ENCODE data around the gene KCNT2. TPM values are rescaled to one million over a fixed set of nuclear protein-coding genes. Genes with fewer than 3 reads are reported as not detected.
A peak's percentile ranks its signal among the peaks of the same experiment; 100 is the strongest.

The KCNT2 gene
- total and polyA plus RNA-seq, 2 of the 8 experiments (the other 6 are each of a cell fraction or from before 2014, with no cell fraction given) = 2.3 to 10.2 TPM

DNA sequence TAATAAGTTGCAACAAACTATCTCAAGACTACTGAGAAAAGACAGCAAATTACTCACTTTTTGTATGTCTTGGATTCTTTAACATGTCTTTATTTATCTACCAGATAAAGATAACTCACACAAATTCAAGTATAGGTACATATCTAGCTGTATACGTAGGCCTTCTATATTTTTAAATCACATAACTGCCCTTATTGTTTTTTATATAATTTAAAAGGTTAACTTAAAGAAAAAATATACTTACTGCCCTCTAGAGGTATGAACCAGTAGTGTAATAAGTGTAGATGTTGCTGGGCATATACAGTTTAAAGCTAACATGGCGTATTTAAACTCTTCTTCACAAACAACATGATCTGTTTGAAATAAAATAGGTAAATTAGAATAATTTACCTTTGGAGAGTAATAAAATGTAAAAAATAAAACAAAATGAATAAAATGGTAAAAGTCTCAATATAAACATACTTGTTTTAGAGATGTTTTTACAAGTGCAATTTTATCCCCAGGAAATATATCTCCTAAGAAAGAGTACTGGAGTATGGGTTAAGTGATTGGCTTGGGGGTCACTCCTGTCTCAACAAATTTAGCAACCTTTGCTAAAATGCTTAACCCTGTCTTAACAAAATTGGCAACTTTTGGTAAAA is 235.2 kb downstream of the KCNT2 start:
- no peak overlapping the region for H4K8ac ChIP-seq (ENCODE audit: extremely low read depth, insufficient read depth, low read length)
- no peak overlapping the region for H4K5ac ChIP-seq (ENCODE audit: insufficient read length, low read depth, low read length)
- no peak for FAIRE-seq
- no peaks in the 10 kb centered on the region for H3K79me1 ChIP-seq (ENCODE audit: low read depth, low read length)
- H3K23ac ChIP-seq (ENCODE audit: insufficient read length) = no peak overlapping the region
- no peaks in the 10 kb centered on the region; a peak in 1 of 8 replicates for H3K36me3 ChIP-seq (ENCODE audit: control insufficient read depth in 2 of 4, insufficient read depth in 4 of 4, low read length in 3 of 4)
- no peak overlapping the region for H2AK5ac ChIP-seq (ENCODE audit: low read depth, low read length)
- H2BK20ac ChIP-seq (ENCODE audit: low read length) = no peak overlapping the region
- no peaks in the 10 kb centered on the region for H3K79me2 ChIP-seq (ENCODE audit: control insufficient read depth in 1 of 2, insufficient read depth in 2 of 2, low read length in 2 of 2)
- ChIA-PET POLR2A (ENCODE audit: partially characterized antibody) (interaction anchor here (2.4 kb wide), 1 partner anchor 235 kb away, joined by 6 read pairs; the partner anchor contains the start of gene KCNT2), CTCF (ENCODE audit: partially characterized antibody) (interaction anchor here (0.9 to 1.6 kb wide), 4 partner anchors 17 to 59 kb away, joined by 3 to 4 read pairs (median 4); no protein-coding TSS in a partner anchor)
- H3K4me3 ChIP-seq (ENCODE audit: extremely low read depth in 1 of 4, insufficient read depth in 2 of 4, low read depth in 3 of 4, low read length in 4 of 4) = no peak overlapping the region
- H3K4ac ChIP-seq (replicated peaks; ENCODE audit: insufficient read length, low read depth, low read length) = no peak overlapping the region
- no peak overlapping the region for H2AFZ ChIP-seq (ENCODE audit: low read length)
- H3K4me1 ChIP-seq (replicated peaks in 1 of 4; ENCODE audit: control insufficient read depth in 3 of 4, insufficient read depth in 4 of 4, low read length in 3 of 4) = peaks cover 0 to 3% (median 1%) of the 10 kb centered on the region in 4 experiments; a peak in 3 of 7 replicates
- no peak overlapping the region for H3K18ac ChIP-seq (ENCODE audit: extremely low read depth, low read length)
- no peaks in the 10 kb centered on the region for H3K27me3 ChIP-seq (replicated peaks in 1 of 4; ENCODE audit: control insufficient read depth in 3 of 4, extremely low read depth in 1 of 4, insufficient read depth in 3 of 4, low read length in 3 of 4)
- H3K56ac ChIP-seq (replicated peaks; ENCODE audit: insufficient read length, low read depth, low read length) = no peak overlapping the region
- no peak overlapping the region for H3K9ac ChIP-seq (replicated peaks in 1 of 4; ENCODE audit: extremely low read depth in 1 of 4, low read depth in 3 of 4, low read length in 3 of 4)
- H3K9me3 ChIP-seq (ENCODE audit: insufficient read depth in 2 of 2, low read depth in 1 of 2, low read length in 1 of 2) = no peaks in the 10 kb centered on the region
- H3K27ac ChIP-seq (ENCODE audit: low read depth, low read length) = no peak overlapping the region
- no peak overlapping the region for H2BK5ac ChIP-seq (ENCODE audit: low read depth, low read length)
- H3K14ac ChIP-seq (ENCODE audit: insufficient read length) = no peak overlapping the region
- H2BK15ac ChIP-seq (ENCODE audit: low read length) = no peak overlapping the region
- TF ChIP-seq, protein P1, sequence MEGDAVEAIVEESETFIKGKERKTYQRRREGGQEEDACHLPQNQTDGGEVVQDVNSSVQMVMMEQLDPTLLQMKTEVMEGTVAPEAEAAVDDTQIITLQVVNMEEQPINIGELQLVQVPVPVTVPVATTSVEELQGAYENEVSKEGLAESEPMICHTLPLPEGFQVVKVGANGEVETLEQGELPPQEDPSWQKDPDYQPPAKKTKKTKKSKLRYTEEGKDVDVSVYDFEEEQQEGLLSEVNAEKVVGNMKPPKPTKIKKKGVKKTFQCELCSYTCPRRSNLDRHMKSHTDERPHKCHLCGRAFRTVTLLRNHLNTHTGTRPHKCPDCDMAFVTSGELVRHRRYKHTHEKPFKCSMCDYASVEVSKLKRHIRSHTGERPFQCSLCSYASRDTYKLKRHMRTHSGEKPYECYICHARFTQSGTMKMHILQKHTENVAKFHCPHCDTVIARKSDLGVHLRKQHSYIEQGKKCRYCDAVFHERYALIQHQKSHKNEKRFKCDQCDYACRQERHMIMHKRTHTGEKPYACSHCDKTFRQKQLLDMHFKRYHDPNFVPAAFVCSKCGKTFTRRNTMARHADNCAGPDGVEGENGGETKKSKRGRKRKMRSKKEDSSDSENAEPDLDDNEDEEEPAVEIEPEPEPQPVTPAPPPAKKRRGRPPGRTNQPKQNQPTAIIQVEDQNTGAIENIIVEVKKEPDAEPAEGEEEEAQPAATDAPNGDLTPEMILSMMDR (IDR thresholded peaks at IDR 0.05; ENCODE audit: control extremely low read depth in 1 of 3, insufficient read depth in 1 of 3, low read depth in 1 of 3, low read length in 3 of 3) = peak in 1 of 3 experiments; percentile 14; a peak in 1 of 4 replicates
- TF ChIP-seq SUZ12 (IDR thresholded peaks at IDR 0.05; ENCODE audit: low read length) (no peak), SP2 (IDR thresholded peaks at IDR 0.05; ENCODE audit: low read length) (no peak), POLR2A (IDR thresholded peaks at IDR 0.05; ENCODE audit: control extremely low read depth in 1 of 2, low read depth in 2 of 2, low read length in 2 of 2) (no peak)
- no peak for DNase-seq (ENCODE audit: low read depth in 1 of 2, low spot score in 2 of 2)
- no peak overlapping the region for H3K4me2 ChIP-seq (ENCODE audit: insufficient read depth in 1 of 2, low read depth in 2 of 2, low read length in 2 of 2)
- no peaks in the 10 kb centered on the region for H3K23me2 ChIP-seq (ENCODE audit: low read depth, low read length)
- no peak overlapping the region for H4K91ac ChIP-seq (replicated peaks; ENCODE audit: insufficient read length, low read length)
- H2BK120ac ChIP-seq (replicated peaks; ENCODE audit: low read depth, low read length) = no peak overlapping the region
- H4K20me1 ChIP-seq (replicated peaks in 1 of 2; ENCODE audit: control insufficient read depth in 1 of 2, insufficient read depth in 2 of 2, low read length in 2 of 2) = no peaks in the 10 kb centered on the region
- H2BK12ac ChIP-seq (ENCODE audit: low read depth, low read length) = no peak overlapping the region
- 72% methylated on average over 2 of the region's 2 CpGs; no CpG with 5 or more reads in 1 of the 2 experiments for WGBS, 2 experiments (ENCODE audit: extremely low coverage in 1 of 2, insufficient coverage in 1 of 2, insufficient read length in 1 of 2, insufficient replicate concordance in 2 of 2, low coverage in 1 of 2, low lambda C conversion rate in 2 of 2, missing lambda C conversion rate in 1 of 2)

Data from H1 (cell line).